OCI-LY7 (cell line): ENCODE data around the gene MAPK12. TPM values are rescaled to one million over a fixed set of nuclear protein-coding genes. Genes with fewer than 3 reads are reported as not detected.

Source experiments
- BruUV-seq: library from RNA; stranded (reverse); fragments of 400-500 nt; replicated peaks from 2 replicates; lab custom pipeline; 2021; lab: Mats Ljungman, UMichigan
- CTCF ChIA-PET: fragments of 300-600 bp; sonication (Branson Sonifier 250); formaldehyde crosslinking; loops from one replicate; lab custom pipeline; 2022; ENCODE audit warnings: antibody characterized with exemption; ENCODE audit not compliant: unreplicated experiment; lab: Charles Lee
- POLR2A ChIA-PET: fragments of 300-600 bp; sonication (Branson Sonifier 250); formaldehyde crosslinking; loops from one replicate; lab custom pipeline; 2022; ENCODE audit warnings: antibody characterized with exemption; lab: Charles Lee
- DNase-seq: peaks from one replicate; pipeline ENCODE4 v3.0.0-alpha.2; 2015; ENCODE audit warnings: low spot score
- H2AFZ ChIP-seq: fragments of 200-600 bp; sonication (generic), shearing (Covaris generic); 2 replicates; pipeline ENCODE4 v1.6.1; 2014; ENCODE audit warnings: mild to moderate bottlenecking, antibody characterized with exemption, low read length, moderate library complexity
- H3K27ac ChIP-seq: fragments of 200-600 bp; sonication (generic); 2 replicates; pipeline ENCODE4 v1.5.1; 2014; ENCODE audit warnings: mixed run types, low read depth, mild to moderate bottlenecking, moderate library complexity, low read length, inconsistent platforms; ENCODE audit not compliant: poor library complexity, severe bottlenecking
- H3K36me3 ChIP-seq: fragments of 200-600 bp; sonication (generic); 2 replicates; pipeline ENCODE4 v1.6.1; 2014; ENCODE audit warnings: mild to moderate bottlenecking, antibody characterized with exemption, low read length, moderate library complexity, mixed read lengths; ENCODE audit not compliant: insufficient read depth
- H3K4me1 ChIP-seq: fragments of 200-600 bp; sonication (generic); 2 replicates; pipeline ENCODE4 v1.5.1; 2014; ENCODE audit warnings: mild to moderate bottlenecking, low read length; ENCODE audit not compliant: insufficient read depth, poor library complexity, severe bottlenecking
- H3K4me2 ChIP-seq: fragments of 200-600 bp; sonication (generic); 2 replicates; pipeline ENCODE4 v1.6.1; 2014; ENCODE audit warnings: mild to moderate bottlenecking, low read length
- H3K4me3 ChIP-seq: fragments of 200-600 bp; sonication (generic); 2 replicates; pipeline ENCODE4 v1.5.1; 2014; ENCODE audit warnings: mild to moderate bottlenecking, low read depth, low read length; ENCODE audit not compliant: poor library complexity, severe bottlenecking
- H3K79me2 ChIP-seq: fragments of 200-600 bp; sonication (generic); 2 replicates; pipeline ENCODE4 v1.6.1; 2016; ENCODE audit warnings: low read depth, mild to moderate bottlenecking, low read length, moderate library complexity, mixed read lengths; ENCODE audit not compliant: insufficient read depth
- H3K9me2 ChIP-seq: fragments of 200-600 bp; sonication (generic); 2 replicates; pipeline ENCODE4 v1.6.1; 2016; ENCODE audit warnings: mild to moderate bottlenecking, low read length, mixed read lengths; ENCODE audit not compliant: insufficient read depth
- H3K9me3 ChIP-seq: fragments of 200-600 bp; sonication (generic); 2 replicates; pipeline ENCODE4 v1.6.1; 2014; ENCODE audit warnings: mild to moderate bottlenecking, mixed run types, low read length, mixed read lengths
- H4K20me1 ChIP-seq: fragments of 200-600 bp; sonication (generic); 2 replicates; pipeline ENCODE4 v1.6.1; 2014; ENCODE audit warnings: mild to moderate bottlenecking, antibody characterized with exemption, low read length, moderate library complexity, mixed read lengths; ENCODE audit not compliant: insufficient read depth
- CTCF ChIP-seq: fragments of 200-600 bp; sonication (generic); conservative IDR thresholded peaks from 2 replicates; pipeline ENCODE4 v1.5.1; 2014; ENCODE audit warnings: mild to moderate bottlenecking, antibody characterized with exemption, low read length, moderate library complexity, mixed read lengths
- EZH2phosphoT487 ChIP-seq: fragments of 200-600 bp; sonication (generic); IDR thresholded peaks from 2 replicates; pipeline ENCODE4 v1.6.1; 2018; ENCODE audit warnings: low read depth, borderline replicate concordance, mild to moderate bottlenecking, mixed run types, antibody characterized with exemption, low read length, moderate library complexity, mixed read lengths
- intact Hi-C: fragments of 100-400 bp; cut with micrococcal nuclease; formaldehyde crosslinking; loops from one replicate; pipeline ENCODE4 v1.10.0; 2022; ENCODE audit not compliant: unreplicated experiment
- total RNA-seq, 2 experiments: library from RNA; depleted of rRNA in 1 of 2; stranded (reverse); fragments of >200 nt in 1 of 2; shearing (Covaris generic) in 1 of 2; gene quantifications; 2 replicates each; pipeline ENCODE4 v1.2.3, GENCODE V29; 2014 to 2022

MAPK12 gene
- total RNA-seq, 2 experiments from 2014 or later = 84.9 to 93.6 TPM

- Histone ChIP-seq H3K9me2 (no peaks in the 10 kb centered on the region), H3K4me2 (no peak overlapping the region), H2AFZ (no peak overlapping the region), H3K79me2 (no peaks in the 10 kb centered on the region), H3K4me1 (peaks cover 14% of the 10 kb centered on the region), H3K36me3 (peaks cover 88% of the 10 kb centered on the region), H3K9me3 (no peaks in the 10 kb centered on the region), H3K27ac (no peak overlapping the region), H4K20me1 (no peaks in the 10 kb centered on the region), H3K4me3 (no peak overlapping the region)
- TF ChIP-seq CTCF (no peak), EZH2phosphoT487 (no peak)
- POLR2A ChIA-PET = no interaction called here
- intact Hi-C loops = no loop called here
- CTCF ChIA-PET = no interaction called here
- DNase-seq = no peak
- no TSS peak for BruUV-seq
These were observed 50.3 kb downstream of the MAPK12 start for GRCh38 chr22:50211147-50211546.

GRCh38 chr22:50210378-50211139, 50.9 kb downstream of the MAPK12 start:
- peaks cover 86% of the 10 kb centered on the region for H3K36me3 ChIP-seq
- no peaks in the 10 kb centered on the region for H3K9me3 ChIP-seq
- TF ChIP-seq EZH2phosphoT487 (no peak), CTCF (no peak)
- no TSS peak for BruUV-seq
- H3K4me1 ChIP-seq = peaks cover 14% of the 10 kb centered on the region
- no peaks in the 10 kb centered on the region for H3K9me2 ChIP-seq
- CTCF ChIA-PET = no interaction called here
- no peaks in the 10 kb centered on the region for H4K20me1 ChIP-seq
- DNase-seq = no peak
- no peak overlapping the region for H3K4me3 ChIP-seq
- no peak overlapping the region for H3K4me2 ChIP-seq
- POLR2A ChIA-PET = no interaction called here
- H3K27ac ChIP-seq = no peak overlapping the region
- intact Hi-C loops = no loop called here
- no peak overlapping the region for H2AFZ ChIP-seq
- H3K79me2 ChIP-seq = no peaks in the 10 kb centered on the region

- intact Hi-C loops = loop anchor here (1.0 kb wide), 1 partner anchor 61 kb away; no protein-coding TSS in a partner anchor
- no peak for TF ChIP-seq EZH2phosphoT487
- peak; percentile 91 for TF ChIP-seq CTCF
- Histone ChIP-seq H3K4me1 (peaks cover 14% of the 10 kb centered on the region), H3K36me3 (peaks cover 84% of the 10 kb centered on the region), H3K27ac (no peak overlapping the region), H3K9me3 (no peaks in the 10 kb centered on the region), H3K9me2 (no peaks in the 10 kb centered on the region), H2AFZ (no peak overlapping the region), H3K4me2 (no peak overlapping the region), H4K20me1 (no peaks in the 10 kb centered on the region), H3K79me2 (0 out of 2 replicates have a peak, but pooled peaks cover under 1% of the 10 kb centered on the region), H3K4me3 (no peak overlapping the region)
- DNase-seq = peak; percentile 78
- CTCF ChIA-PET = no interaction called here
- POLR2A ChIA-PET = no interaction called here
- no TSS peak for BruUV-seq
These were observed 51.6 kb downstream of the MAPK12 start for GRCh38 chr22:50209893-50210292.
